Ascending aorta (tissue), 2 donors: ENCODE data around the gene ASB18. TPM values are rescaled to one million over a fixed set of nuclear protein-coding genes. Genes with fewer than 3 reads are reported as not detected.

ENCODE experiments used
- DNase-seq, 2 donors: peaks; one replicate each; pipeline ENCODE4 v3.0.0-alpha.2; 2019; ENCODE audit warnings: low spot score in 2 of 2
- H3K27ac ChIP-seq, 2 donors: fragments of 200-600 bp; sonication (generic); one replicate each; pipeline ENCODE4 v1.5.1; 2016 to 2017; ENCODE audit warnings: mild to moderate bottlenecking in 1 of 2
- H3K27me3 ChIP-seq: fragments of 200-600 bp; sonication (generic); one replicate; pipeline ENCODE4 v1.5.1; 2017
- H3K36me3 ChIP-seq, 2 donors: fragments of 200-600 bp; sonication (generic); one replicate each; pipeline ENCODE4 v1.5.1; 2016
- H3K4me1 ChIP-seq, 2 donors: fragments of 200-600 bp; sonication (generic); one replicate each; pipeline ENCODE4 v1.5.1; 2016 to 2017; ENCODE audit warnings: mild to moderate bottlenecking in 1 of 2
- H3K4me3 ChIP-seq, 2 donors: fragments of 200-600 bp; sonication (generic); one replicate each; pipeline ENCODE4 v1.5.1; 2016 to 2017; ENCODE audit warnings: mild to moderate bottlenecking in 1 of 2
- H3K9me3 ChIP-seq, 2 donors: fragments of 200-600 bp; sonication (generic); one replicate each; pipeline ENCODE4 v1.5.1; 2016
- intact Hi-C: fragments of 100-400 bp; cut with DNase I; formaldehyde crosslinking; loops from one replicate; pipeline ENCODE4 v1.15.1; 2023
- total RNA-seq: library from RNA; depleted of rRNA; stranded (reverse); fragments of >200 nt; gene quantifications from one replicate; pipeline ENCODE4 v1.1.0, GENCODE V29; 2016
- TF ChIP-seq, protein P1 (sequence below), 3 experiments: fragments of 200-600 bp in 2 of 3; fragments of 450-650 bp in 1 of 3; sonication (generic) in 2 of 3; IDR thresholded peaks; one replicate each; pipeline ENCODE4 v1.5.1; 2016 to 2019; ENCODE audit warnings: antibody characterized with exemption in 3 of 3, mild to moderate bottlenecking in 1 of 3, moderate library complexity in 1 of 3

The ASB18 gene
- total RNA-seq, 1 donor from 2014 or later = not detected

- Histone ChIP-seq H3K9me3 (no peaks in the 10 kb centered on the region), H3K4me1 (no peaks in the 10 kb centered on the region), H3K4me3 (no peak overlapping the region), H3K36me3 (no peaks in the 10 kb centered on the region), H3K27ac (no peak overlapping the region), H3K27me3 (peaks cover 5% of the 10 kb centered on the region)
- intact Hi-C loops = no loop called here
- DNase-seq = no peak
- TF ChIP-seq, protein P1, sequence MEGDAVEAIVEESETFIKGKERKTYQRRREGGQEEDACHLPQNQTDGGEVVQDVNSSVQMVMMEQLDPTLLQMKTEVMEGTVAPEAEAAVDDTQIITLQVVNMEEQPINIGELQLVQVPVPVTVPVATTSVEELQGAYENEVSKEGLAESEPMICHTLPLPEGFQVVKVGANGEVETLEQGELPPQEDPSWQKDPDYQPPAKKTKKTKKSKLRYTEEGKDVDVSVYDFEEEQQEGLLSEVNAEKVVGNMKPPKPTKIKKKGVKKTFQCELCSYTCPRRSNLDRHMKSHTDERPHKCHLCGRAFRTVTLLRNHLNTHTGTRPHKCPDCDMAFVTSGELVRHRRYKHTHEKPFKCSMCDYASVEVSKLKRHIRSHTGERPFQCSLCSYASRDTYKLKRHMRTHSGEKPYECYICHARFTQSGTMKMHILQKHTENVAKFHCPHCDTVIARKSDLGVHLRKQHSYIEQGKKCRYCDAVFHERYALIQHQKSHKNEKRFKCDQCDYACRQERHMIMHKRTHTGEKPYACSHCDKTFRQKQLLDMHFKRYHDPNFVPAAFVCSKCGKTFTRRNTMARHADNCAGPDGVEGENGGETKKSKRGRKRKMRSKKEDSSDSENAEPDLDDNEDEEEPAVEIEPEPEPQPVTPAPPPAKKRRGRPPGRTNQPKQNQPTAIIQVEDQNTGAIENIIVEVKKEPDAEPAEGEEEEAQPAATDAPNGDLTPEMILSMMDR (IDR thresholded peaks at IDR 0.05) = no peak
Measured at GRCh38 chr2:236239276-236240065, 24.7 kb downstream of the ASB18 start.

DNA sequence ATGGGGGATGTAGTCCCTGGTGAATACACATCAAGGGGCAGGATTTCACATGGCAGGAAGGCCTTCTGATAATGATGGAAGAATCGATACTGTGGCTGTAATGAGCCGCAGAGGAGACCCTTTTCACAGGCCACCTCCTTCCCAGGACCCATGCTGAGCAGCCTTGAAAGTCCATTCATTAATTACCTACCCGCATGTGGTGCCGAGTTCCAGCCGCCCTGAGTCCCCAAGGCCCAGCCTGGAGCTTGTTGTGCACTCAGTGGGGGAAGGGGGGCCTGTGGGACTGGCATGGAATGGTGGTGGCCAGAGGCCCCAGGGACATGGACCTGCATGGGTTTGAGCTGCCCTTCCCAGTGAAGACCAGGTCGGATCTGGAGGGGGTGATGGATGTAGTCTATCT lies 25.5 kb downstream of the ASB18 start:
- TF ChIP-seq, protein P1 (IDR thresholded peaks at IDR 0.05) = no peak
- intact Hi-C loops = no loop called here
- no peaks in the 10 kb centered on the region for H3K4me1 ChIP-seq
- H3K4me3 ChIP-seq = no peak overlapping the region
- H3K9me3 ChIP-seq = no peaks in the 10 kb centered on the region
- peaks cover 5% of the 10 kb centered on the region for H3K27me3 ChIP-seq
- no peak overlapping the region for H3K27ac ChIP-seq
- no peak for DNase-seq
- H3K36me3 ChIP-seq = no peaks in the 10 kb centered on the region

DNA sequence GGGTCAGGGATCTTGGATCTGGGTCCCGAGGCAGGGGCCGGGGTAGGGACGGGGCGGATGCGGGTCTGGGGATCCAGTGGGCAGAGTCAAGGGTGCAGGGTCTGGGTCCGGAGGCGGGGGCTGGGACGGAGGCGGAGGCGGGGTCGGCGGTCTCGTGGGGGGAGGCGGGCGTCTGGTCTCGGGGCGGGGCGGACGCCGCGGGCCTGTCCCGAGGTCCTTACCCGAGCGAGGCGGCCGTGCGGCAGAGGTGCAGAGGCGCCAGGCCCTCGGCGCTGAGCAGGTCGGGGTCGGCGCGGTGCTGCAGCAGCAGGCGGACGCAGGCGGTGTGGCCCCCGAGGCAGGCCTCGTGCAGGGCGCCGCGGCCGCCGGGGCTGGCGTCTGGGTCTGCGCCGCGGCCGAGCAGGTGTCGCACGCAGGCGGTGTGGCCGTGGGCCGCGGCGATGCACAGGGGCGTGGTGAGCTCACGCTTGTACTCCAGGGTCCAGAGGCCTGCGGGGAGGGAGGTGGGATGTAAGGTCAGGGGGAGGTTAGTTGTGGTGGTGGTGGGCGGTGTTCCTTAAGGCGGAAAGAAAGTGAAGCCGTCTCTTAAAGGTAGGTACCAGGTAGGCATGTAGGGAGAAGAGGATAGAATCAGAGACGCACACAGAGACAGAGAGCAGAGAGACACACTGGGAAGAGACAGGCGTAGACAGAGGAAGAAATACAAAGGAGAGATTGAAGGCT lies 26.6 kb downstream of the ASB18 start:
- peaks cover 5% of the 10 kb centered on the region for H3K27me3 ChIP-seq
- H3K4me3 ChIP-seq = peak overlapping the region in 1 of 2 donors; percentile 19
- no peak for DNase-seq
- intact Hi-C loops = no loop called here
- TF ChIP-seq, protein P1 (IDR thresholded peaks at IDR 0.05) = no peak
- H3K4me1 ChIP-seq = no peaks in the 10 kb centered on the region
- H3K27ac ChIP-seq = no peak overlapping the region
- H3K36me3 ChIP-seq = no peaks in the 10 kb centered on the region
- peaks cover 0 to 9% of the 10 kb centered on the region in 2 donors for H3K9me3 ChIP-seq

DNA sequence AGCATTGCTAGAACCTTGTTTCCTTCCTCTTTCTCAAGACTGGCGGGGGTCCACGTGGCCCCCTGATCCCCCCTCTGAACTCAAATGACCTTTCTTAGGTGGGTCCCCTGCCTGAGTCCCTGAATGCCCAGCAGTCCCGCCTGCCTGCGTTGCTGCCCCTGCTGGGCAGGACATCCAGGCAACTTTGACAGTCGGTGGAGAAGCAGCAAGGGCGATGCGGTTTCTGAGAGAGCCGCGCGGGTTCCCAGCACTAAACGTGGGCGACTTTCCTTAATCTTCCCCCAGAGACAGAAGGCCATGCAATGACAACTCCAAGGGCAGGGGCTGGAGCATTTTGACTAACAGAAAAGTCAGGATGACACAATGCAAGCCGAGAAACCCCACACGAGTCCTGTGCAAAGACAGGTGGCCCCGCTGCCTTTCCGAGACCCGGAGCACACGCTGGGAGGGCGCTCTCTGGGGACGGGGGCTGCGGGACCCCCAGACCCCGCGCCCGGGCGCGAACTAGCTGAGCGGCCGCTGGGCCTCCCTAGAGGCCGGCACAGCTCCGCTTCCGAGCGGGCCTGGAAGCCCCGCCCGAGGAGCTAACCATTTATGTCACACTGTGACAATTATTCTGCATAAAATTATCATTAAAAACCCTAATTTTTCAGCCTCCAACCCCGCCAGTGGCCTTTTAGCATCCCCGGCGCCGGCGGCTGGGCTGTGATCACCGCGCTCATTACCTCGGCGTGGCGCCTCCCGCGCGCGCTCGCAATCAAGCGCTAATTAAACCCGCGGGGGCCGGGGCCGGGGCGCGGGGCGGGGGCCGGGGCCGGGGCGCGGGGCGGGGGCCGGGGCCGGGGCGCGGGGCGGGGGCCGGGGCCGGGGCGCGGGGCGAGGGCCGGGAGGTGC lies 27.4 kb downstream of the ASB18 start:
- no peaks in the 10 kb centered on the region for H3K36me3 ChIP-seq
- H3K27me3 ChIP-seq = peaks cover 5% of the 10 kb centered on the region
- H3K4me3 ChIP-seq = peak overlapping the region in 1 of 2 donors; percentile 39
- TF ChIP-seq, protein P1 (IDR thresholded peaks at IDR 0.05) = no peak
- peaks cover 0 to 9% of the 10 kb centered on the region in 2 donors for H3K9me3 ChIP-seq
- intact Hi-C loops = no loop called here
- no peak for DNase-seq
- H3K27ac ChIP-seq = no peak overlapping the region
- H3K4me1 ChIP-seq = no peaks in the 10 kb centered on the region

GRCh38 chr2:236229186-236229585 lies 35.0 kb downstream of the ASB18 start:
- intact Hi-C loops = no loop called here
- no peak overlapping the region for H3K4me3 ChIP-seq
- no peaks in the 10 kb centered on the region for H3K27me3 ChIP-seq
- H3K4me1 ChIP-seq = no peaks in the 10 kb centered on the region
- no peaks in the 10 kb centered on the region for H3K36me3 ChIP-seq
- DNase-seq = no peak
- TF ChIP-seq, protein P1 (IDR thresholded peaks at IDR 0.05) = no peak
- H3K9me3 ChIP-seq = peaks cover 3 to 38% of the 10 kb centered on the region in 2 donors
- H3K27ac ChIP-seq = no peak overlapping the region
